ENCODE data around the gene ASPG. TPM values are rescaled to one million over a fixed set of nuclear protein-coding genes. Genes with fewer than 3 reads are reported as not detected.

The ASPG gene
- total RNA-seq, 1 donor from 2014 or later, result 1.2 TPM

DNA sequence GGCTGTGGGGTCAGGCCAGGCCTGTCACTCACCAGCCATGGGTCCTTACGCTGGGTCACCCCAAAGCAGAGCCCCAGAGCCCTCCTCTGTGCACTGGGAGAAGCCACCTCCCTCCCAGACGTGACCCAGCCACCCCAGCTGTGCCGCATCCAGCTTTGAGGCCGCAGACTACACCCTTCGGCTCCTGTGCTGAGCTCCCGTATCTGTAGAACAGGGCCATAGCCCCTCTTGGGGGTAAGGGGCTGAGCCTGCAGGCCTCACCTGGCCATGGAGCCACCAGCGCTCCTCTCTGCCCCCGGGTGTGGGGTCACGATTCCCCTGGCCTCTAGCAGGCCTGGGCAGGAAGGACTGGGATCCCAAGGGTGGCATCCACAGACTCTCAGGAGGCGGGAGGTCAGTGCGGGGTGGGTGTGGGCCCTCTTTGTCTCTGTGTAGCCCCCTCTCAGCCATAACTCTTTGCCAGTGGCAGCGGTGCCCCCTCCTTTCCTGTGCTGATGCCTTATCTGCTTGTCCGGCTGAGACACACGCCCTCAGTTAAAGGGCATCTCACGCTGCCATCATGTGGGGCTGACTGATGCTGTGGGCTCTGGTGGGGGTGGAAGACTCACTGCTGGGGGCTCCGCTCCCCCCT, 16.3 kb downstream of the ASPG start:
- no peaks in the 10 kb centered on the region for H3K36me3 Mint-ChIP-seq (ENCODE audit: low read depth, unreplicated experiment)
- no peak for DNase-seq (ENCODE audit: low spot score)
- H3K9me3 Mint-ChIP-seq (ENCODE audit: unreplicated experiment), result no peaks in the 10 kb centered on the region
- H3K27me3 Mint-ChIP-seq (ENCODE audit: unreplicated experiment), result no peaks in the 10 kb centered on the region
- no peak overlapping the region for H3K4me3 Mint-ChIP-seq (ENCODE audit: unreplicated experiment)
- H3K27ac Mint-ChIP-seq (ENCODE audit: unreplicated experiment), result no peak overlapping the region
- TF ChIP-seq, protein P1, sequence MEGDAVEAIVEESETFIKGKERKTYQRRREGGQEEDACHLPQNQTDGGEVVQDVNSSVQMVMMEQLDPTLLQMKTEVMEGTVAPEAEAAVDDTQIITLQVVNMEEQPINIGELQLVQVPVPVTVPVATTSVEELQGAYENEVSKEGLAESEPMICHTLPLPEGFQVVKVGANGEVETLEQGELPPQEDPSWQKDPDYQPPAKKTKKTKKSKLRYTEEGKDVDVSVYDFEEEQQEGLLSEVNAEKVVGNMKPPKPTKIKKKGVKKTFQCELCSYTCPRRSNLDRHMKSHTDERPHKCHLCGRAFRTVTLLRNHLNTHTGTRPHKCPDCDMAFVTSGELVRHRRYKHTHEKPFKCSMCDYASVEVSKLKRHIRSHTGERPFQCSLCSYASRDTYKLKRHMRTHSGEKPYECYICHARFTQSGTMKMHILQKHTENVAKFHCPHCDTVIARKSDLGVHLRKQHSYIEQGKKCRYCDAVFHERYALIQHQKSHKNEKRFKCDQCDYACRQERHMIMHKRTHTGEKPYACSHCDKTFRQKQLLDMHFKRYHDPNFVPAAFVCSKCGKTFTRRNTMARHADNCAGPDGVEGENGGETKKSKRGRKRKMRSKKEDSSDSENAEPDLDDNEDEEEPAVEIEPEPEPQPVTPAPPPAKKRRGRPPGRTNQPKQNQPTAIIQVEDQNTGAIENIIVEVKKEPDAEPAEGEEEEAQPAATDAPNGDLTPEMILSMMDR (IDR thresholded peaks at IDR 0.05; ENCODE audit: unreplicated experiment), result no peak
- no peaks in the 10 kb centered on the region for H3K4me1 Mint-ChIP-seq (ENCODE audit: unreplicated experiment)

DNA sequence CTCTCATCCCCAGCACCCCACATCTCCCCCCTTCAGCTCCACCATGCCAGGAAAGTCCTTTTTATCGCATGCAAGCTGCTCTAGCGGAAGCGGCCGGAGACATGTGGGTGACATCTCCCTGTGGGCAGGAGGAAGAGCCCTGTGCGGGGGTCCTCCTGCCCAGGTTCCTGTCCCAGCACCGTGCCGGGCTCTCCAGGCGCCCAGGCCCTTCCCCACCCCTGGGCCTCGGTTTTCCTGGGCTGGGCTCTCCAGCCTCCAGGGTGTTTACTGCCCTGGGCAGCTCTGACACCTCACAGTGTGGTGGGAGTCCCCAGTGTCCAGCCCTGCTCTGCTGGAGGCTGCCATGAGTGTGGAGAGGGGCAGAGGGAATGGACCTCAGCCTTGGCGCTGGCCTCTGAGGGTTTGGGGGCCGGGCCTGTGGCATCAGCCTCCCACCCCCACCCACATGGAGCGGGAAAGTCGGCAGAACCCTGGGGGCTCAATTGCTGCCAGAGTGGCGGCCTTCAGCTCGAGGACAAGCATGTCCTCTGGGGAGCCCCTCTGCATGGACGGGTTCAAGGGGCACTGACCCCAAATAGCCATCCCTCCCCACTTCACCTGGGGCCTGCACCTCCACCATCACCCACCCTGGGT, 16.9 kb downstream of the ASPG start:
- no peak overlapping the region for H3K4me3 Mint-ChIP-seq (ENCODE audit: unreplicated experiment)
- no peaks in the 10 kb centered on the region for H3K36me3 Mint-ChIP-seq (ENCODE audit: low read depth, unreplicated experiment)
- TF ChIP-seq, protein P1 (IDR thresholded peaks at IDR 0.05; ENCODE audit: unreplicated experiment), result no peak
- H3K27me3 Mint-ChIP-seq (ENCODE audit: unreplicated experiment), result no peaks in the 10 kb centered on the region
- H3K9me3 Mint-ChIP-seq (ENCODE audit: unreplicated experiment), result no peaks in the 10 kb centered on the region
- no peak overlapping the region for H3K27ac Mint-ChIP-seq (ENCODE audit: unreplicated experiment)
- DNase-seq (ENCODE audit: low spot score), result no peak
- H3K4me1 Mint-ChIP-seq (ENCODE audit: unreplicated experiment), result no peaks in the 10 kb centered on the region

DNA sequence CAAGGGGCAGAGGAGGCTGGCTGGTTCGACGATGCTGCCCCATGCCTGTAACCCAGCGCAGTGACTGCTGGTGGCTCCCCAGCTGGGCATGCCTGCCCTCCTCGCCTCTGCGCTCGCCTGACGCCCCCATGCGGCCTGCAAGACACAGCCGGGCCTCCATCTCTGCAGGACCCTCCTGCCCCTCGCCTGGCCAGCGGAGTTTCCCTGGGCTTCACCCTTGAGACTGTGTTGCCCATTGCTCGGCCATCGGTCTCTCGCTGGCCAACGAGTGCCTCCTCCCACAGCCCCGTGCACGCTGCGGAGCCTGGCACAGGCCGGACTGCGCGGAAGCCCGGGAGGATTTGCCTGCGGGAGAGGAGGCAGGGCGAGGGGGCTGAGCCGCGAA, 17.6 kb downstream of the ASPG start:
- Mint-ChIP-seq H3K4me3 (ENCODE audit: unreplicated experiment) (no peak overlapping the region), H3K27me3 (ENCODE audit: unreplicated experiment) (no peaks in the 10 kb centered on the region), H3K9me3 (ENCODE audit: unreplicated experiment) (no peaks in the 10 kb centered on the region), H3K36me3 (ENCODE audit: low read depth, unreplicated experiment) (no peaks in the 10 kb centered on the region), H3K27ac (ENCODE audit: unreplicated experiment) (no peak overlapping the region), H3K4me1 (ENCODE audit: unreplicated experiment) (no peaks in the 10 kb centered on the region)
- TF ChIP-seq, protein P1 (IDR thresholded peaks at IDR 0.05; ENCODE audit: unreplicated experiment), result no peak
- DNase-seq (ENCODE audit: low spot score), result no peak

DNA sequence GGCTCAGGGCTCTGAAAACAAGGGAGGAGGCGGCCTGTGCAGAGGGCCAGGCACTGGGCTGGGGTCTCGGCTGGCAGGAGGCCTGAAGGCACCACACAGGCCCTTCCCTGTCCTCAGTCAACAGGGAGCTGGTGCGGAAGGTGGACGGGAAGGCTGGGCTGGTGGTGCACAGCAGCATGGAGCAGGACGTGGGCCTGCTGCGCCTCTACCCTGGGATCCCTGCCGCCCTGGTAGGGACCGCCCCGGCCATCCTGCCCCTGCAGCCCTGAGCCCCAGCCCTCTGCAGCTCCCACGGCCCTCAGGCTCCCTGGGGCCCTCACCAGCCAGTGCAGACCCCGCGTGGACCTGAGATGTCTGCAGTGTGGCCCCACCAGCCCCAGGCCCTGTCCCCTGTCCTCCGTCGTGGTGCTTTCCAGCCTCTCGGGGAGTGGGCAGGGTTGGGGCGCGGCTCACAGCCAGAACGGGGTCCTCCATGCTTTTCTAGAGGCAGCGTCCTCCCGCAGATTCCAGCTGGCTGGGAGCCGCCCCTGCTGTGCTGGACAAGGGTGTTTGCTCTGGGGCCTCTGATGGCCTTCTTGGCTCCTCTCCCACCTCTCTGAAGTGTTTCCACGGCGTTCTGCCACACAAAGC, 18.1 kb downstream of the ASPG start:
- TF ChIP-seq, protein P1 (IDR thresholded peaks at IDR 0.05; ENCODE audit: unreplicated experiment), result no peak
- Mint-ChIP-seq H3K36me3 (ENCODE audit: low read depth, unreplicated experiment) (no peaks in the 10 kb centered on the region), H3K4me1 (ENCODE audit: unreplicated experiment) (no peaks in the 10 kb centered on the region), H3K27ac (ENCODE audit: unreplicated experiment) (no peak overlapping the region), H3K4me3 (ENCODE audit: unreplicated experiment) (no peak overlapping the region), H3K9me3 (ENCODE audit: unreplicated experiment) (no peaks in the 10 kb centered on the region), H3K27me3 (ENCODE audit: unreplicated experiment) (peaks cover 2% of the 10 kb centered on the region)
- DNase-seq (ENCODE audit: low spot score), result no peak

Data from endothelial cell (in vitro differentiated cells).